Epithelial cell of proximal tubule (primary cell): ENCODE data around the gene HIVEP1. TPM values are rescaled to one million over a fixed set of nuclear protein-coding genes. Genes with fewer than 3 reads are reported as not detected.

Experiments
- DNase-seq: peaks from one replicate; pipeline ENCODE4 v3.0.0-alpha.2; 2011; ENCODE audit warnings: low read depth
- H3K4me3 ChIP-seq: 2 replicates; pipeline ENCODE4 v1.5.1; 2011; ENCODE audit warnings: low read depth, mild to moderate bottlenecking, low read length
- total RNA-seq: library from RNA; depleted of rRNA; stranded (reverse); fragments of >200 nt; gene quantifications from 2 replicates; pipeline ENCODE4 v1.2.3, GENCODE V29; 2015
- TF ChIP-seq, protein P1 (sequence below): conservative IDR thresholded peaks from 2 replicates; pipeline ENCODE4 v1.5.1; 2012; ENCODE audit warnings: low read depth, mild to moderate bottlenecking, low read length

HIVEP1 gene
- total RNA-seq, 1 donor from 2014 or later, result 14.2 TPM

DNA sequence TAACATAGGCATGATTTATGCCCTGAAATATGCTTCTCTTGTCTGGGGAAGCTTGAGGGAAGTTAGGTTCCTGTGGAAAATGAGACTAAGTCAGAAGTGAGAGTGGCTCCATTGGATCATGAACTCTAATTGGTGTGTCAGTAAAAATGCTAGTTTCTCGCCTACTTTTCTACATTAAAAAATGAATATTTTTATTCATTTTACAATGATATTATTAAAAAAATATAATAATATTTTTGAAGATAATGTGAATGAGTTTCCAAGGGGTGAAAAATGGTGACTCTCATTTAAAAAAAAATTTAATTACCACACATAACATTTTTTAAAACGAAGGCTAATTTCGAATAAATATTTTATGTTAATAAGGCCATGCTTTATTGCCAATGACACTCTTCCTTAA, 84.2 kb downstream of the HIVEP1 start:
- TF ChIP-seq, protein P1, sequence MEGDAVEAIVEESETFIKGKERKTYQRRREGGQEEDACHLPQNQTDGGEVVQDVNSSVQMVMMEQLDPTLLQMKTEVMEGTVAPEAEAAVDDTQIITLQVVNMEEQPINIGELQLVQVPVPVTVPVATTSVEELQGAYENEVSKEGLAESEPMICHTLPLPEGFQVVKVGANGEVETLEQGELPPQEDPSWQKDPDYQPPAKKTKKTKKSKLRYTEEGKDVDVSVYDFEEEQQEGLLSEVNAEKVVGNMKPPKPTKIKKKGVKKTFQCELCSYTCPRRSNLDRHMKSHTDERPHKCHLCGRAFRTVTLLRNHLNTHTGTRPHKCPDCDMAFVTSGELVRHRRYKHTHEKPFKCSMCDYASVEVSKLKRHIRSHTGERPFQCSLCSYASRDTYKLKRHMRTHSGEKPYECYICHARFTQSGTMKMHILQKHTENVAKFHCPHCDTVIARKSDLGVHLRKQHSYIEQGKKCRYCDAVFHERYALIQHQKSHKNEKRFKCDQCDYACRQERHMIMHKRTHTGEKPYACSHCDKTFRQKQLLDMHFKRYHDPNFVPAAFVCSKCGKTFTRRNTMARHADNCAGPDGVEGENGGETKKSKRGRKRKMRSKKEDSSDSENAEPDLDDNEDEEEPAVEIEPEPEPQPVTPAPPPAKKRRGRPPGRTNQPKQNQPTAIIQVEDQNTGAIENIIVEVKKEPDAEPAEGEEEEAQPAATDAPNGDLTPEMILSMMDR, result no peak
- no peak for DNase-seq
- H3K4me3 ChIP-seq, result no peak overlapping the region

DNA sequence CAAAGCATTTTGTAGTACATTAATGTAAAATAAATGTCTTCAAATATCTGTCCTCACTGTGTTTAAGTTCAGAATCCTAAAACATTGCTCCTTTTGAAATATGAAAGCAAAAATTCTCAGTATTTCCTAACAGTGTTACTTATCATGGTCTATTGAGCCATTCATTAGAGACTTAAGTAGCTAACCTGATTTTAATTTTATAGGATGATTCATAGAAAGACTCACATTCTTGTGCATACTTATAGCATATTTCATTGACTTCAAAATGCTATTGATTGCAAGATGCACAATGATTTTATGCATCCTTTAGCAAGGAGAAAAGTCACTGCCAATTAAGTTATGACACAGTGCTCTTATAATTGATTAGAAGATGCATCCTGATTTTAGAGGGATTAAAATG, 85.7 kb downstream of the HIVEP1 start:
- no peak for DNase-seq
- TF ChIP-seq, protein P1, result no peak
- no peak overlapping the region for H3K4me3 ChIP-seq

DNA sequence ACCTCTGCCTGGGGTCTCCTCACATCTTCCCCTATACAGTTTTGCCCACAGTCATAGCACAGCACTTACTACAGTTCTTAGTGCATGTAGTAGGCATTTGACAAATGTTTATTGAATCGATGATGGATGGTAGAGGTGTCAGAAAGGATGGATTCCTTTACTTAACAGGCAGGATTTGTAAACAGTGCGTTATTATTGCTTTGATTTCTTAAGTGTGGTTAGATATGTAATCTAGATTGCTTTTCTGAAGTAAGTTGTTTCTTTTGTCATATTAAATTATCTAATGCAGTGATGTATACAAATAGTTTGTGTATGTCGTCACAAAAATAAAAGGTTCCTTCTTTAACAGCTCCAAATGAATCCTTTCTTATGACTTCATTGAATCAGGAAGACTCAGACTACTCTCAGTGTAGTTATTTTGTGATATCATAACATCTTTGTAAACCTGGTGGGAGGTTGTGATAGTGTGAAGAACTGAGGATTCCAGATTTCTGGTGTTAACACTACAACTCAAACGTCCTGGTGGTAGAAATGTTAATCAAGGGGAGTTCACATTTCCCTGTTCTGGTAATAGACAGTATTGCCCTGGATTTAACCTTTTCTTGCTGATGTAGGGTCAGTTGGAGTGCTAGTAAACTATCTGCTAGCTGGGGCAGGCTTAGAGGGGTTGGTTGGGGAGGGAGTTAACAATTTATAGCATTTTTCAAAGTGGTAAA, 87.7 kb downstream of the HIVEP1 start:
- TF ChIP-seq, protein P1, result no peak
- no peak overlapping the region for H3K4me3 ChIP-seq
- DNase-seq, result no peak

DNA sequence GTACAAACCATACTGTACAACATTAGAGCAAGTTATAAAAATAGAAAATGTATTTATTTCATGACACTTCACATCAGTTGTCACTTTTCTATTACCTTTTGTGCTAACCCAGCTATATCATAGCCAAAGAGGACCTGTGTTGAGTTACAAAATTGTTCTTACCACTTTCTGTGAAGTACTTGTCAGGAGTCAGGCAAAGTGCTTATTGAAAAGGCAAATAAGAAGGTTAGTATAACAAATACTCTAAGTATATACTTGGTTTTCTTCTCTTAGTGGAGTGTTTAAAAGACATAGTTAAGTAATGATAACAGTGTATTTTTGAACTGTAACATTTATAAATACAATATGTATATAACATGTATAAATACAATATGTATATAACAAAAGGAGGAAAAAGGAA, 88.9 kb downstream of the HIVEP1 start:
- H3K4me3 ChIP-seq, result no peak overlapping the region
- DNase-seq, result no peak
- TF ChIP-seq, protein P1, result no peak

DNA sequence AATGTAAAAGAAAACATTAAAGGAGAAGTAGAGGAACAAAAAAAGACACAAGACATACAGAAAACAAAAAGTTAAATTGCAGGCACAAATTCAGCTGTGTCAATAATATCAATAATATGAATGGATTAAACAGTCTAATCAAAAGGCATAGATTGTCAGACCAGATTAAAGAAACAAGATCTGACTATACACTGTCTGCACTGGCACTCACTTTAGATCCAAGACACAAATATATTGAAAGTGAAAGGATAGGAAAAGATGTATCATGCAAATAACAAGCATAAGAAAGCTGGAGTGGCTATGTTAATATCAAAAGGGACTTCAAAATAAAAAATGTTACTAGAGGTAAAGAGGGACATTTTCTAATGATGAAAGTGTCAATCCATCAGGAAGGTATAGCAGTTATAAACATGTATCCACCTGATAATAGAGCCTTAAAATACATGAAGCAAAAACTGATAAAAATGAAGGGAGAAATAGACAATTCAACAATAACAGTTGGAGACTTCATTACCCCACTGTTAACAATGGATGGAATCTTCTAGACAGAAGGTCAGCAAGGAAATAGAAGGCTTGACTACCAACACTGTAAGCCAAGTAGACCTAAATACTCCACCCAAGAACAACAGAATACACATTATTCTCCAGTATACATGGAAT, 89.7 kb downstream of the HIVEP1 start:
- DNase-seq, result no peak
- TF ChIP-seq, protein P1, result no peak
- H3K4me3 ChIP-seq, result no peak overlapping the region

DNA sequence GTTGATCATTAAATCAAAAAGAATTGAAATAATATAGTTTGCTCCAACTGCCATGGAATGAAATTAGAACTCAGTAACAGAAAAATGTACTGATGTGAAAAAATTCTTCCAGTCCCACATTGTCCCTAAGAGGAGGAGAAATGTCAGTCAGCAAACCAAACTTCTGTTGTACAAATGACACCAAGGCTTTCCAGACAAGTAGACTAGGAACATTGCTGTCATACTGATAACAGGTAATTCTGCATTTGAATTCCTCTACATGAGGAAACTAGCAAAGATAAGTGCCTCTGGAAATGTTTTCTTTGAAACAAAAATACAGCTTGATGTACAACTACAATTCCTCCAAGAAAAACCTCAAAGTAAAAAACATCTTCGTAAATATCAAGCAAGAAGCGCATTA, 90.2 kb downstream of the HIVEP1 start:
- no peak for DNase-seq
- TF ChIP-seq, protein P1, result no peak
- H3K4me3 ChIP-seq, result no peak overlapping the region

GRCh38 chr6:12103158-12103557, 91.0 kb downstream of the HIVEP1 start:
- TF ChIP-seq, protein P1, result no peak
- no peak overlapping the region for H3K4me3 ChIP-seq
- DNase-seq, result no peak
